ENCODE results near the gene NRCAM. TPM values are rescaled to one million over a fixed set of nuclear protein-coding genes. Genes with fewer than 3 reads are reported as not detected.

Gene NRCAM
- total and polyA plus RNA-seq, 5 donors from 2014 or later, result 0.27 TPM; not detected in 4

DNA sequence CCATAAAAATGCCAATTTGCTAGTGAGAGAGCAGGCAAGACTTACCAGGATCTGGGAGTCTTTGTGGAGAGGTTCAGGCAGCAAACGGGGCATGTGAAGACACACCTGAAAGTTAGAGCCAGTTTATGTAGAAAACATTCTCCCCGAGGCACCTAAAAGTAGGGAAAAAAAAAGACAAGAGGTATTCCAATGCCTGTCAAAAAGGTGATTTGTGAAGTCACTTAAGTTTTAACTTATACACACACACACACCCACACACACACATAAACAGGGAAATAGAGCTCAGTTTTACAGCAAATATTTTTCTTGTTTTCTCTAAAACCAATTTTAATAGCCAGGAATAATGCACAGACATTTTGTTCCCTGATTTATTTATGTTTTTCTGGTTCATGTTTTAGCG lies 326.0 kb downstream of the NRCAM start, which contains the start of gene LAMB4:
Gene LAMB4 (minus strand): TSS at position 101 of the 400 bp plus-strand sequence. CDS start 7,197 bp downstream, outside the sequence.
- Histone ChIP-seq H3K4me3 (ENCODE audit: low read depth, low read length) (no peak within 1 kb of the TSS), H3K27ac (ENCODE audit: insufficient read depth, low read length, poor library complexity, severe bottlenecking) (no peak within 1 kb of the TSS), H3K4me1 (ENCODE audit: control insufficient read depth, insufficient read depth, low read length, poor library complexity, severe bottlenecking) (no peaks in the 10 kb centered on the region), H3K36me3 (ENCODE audit: control insufficient read depth, insufficient read depth, low read length) (no peaks in the 10 kb centered on the region), H3K27me3 (ENCODE audit: control insufficient read depth, insufficient read depth, low read length) (peaks cover under 1% of the 10 kb centered on the region), H3K9me3 (ENCODE audit: control insufficient read depth in 2 of 2, low read length in 2 of 2) (no peaks in the 10 kb centered on the region)
- ATAC-seq (ENCODE audit: low read depth in 2 of 2), result no peak
- Mint-ChIP-seq H3K27ac (no peak within 1 kb of the TSS), H3K4me1 (no peaks in the 10 kb centered on the region), H3K4me3 (no peak within 1 kb of the TSS), H3K36me3 (no peaks in the 10 kb centered on the region), H3K27me3 (peaks cover 6% of the 10 kb centered on the region), H3K9me3 (peaks cover 0 to 3% (median 0%) of the 10 kb centered on the region in 7 donors)
- no peak for DNase-seq

DNA sequence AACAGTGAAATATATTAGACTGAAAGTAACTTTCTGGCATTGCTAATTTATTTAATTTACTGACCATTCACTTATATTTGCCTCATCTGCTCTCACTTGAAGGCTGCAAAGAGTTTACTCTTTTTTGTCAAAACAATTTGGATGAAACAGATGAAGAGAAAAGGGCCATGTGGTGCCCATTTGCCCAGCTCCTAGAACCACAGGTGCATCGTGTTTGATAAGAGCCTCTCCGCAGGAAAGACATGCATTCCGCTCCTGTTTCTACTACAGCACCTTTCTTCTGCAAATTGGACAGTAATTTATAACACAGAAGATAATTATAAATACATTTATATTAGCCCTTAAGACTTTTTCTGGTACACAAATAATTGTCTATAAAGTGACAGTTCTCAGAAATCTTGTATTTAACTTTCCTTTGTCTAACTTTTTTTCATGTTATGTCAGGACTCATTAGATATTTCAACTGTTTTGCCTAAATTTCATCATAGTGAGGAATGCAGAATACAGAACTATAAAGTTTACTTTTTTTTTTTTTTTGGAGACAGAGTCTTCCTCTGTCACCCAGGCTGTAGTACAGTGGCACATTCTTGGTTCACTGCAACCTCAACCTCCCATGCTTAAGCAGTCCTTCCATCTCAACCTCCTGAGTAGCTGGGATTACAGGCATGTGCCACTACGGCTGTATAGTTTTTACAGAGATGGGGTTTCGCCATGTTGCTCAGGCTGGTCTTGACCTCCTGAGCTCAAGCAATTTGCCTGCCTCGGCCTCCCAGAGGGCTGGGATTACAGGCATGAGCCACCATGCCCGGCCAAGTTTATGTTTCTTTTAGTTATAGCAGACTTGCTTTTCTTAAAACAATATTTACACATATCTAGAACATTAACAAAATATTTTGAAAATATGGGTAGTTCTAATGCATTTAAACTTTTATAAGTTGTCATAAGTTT lies 326.9 kb downstream of the NRCAM start:
- no peak for ATAC-seq (ENCODE audit: low read depth in 2 of 2)
- no peaks in the 10 kb centered on the region for H3K27me3 ChIP-seq (ENCODE audit: control insufficient read depth, insufficient read depth, low read length)
- H3K9me3 ChIP-seq (ENCODE audit: control insufficient read depth in 2 of 2, low read length in 2 of 2), result no peaks in the 10 kb centered on the region
- Mint-ChIP-seq H3K27me3 (peaks cover 6% of the 10 kb centered on the region), H3K27ac (no peak overlapping the region), H3K4me1 (no peaks in the 10 kb centered on the region), H3K36me3 (no peaks in the 10 kb centered on the region), H3K9me3 (no peaks in the 10 kb centered on the region), H3K4me3 (no peak overlapping the region)
- H3K27ac ChIP-seq (ENCODE audit: insufficient read depth, low read length, poor library complexity, severe bottlenecking), result no peak overlapping the region
- H3K4me1 ChIP-seq (ENCODE audit: control insufficient read depth, insufficient read depth, low read length, poor library complexity, severe bottlenecking), result no peaks in the 10 kb centered on the region
- no peak for DNase-seq
- no peak overlapping the region for H3K4me3 ChIP-seq (ENCODE audit: low read depth, low read length)
- no peaks in the 10 kb centered on the region for H3K36me3 ChIP-seq (ENCODE audit: control insufficient read depth, insufficient read depth, low read length)

DNA sequence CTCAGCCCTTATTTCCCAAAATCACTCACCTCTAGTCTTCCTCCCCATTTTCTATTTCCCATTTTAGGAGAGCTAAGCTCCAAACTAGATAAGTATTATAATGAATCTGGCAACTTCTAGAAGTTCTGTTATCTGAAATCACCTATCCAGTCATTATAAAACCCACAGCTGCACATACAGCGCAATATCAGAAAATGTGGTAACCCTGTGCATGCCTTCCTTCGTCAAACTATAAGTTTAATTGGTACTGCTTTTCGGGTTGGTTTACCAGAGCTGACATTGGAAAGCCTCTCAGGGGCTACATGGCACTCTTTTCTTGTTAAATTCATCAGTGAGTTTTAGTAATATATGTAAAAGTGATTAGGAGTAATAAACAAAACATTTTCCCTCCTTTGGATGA lies 327.7 kb downstream of the NRCAM start:
- H3K36me3 ChIP-seq (ENCODE audit: control insufficient read depth, insufficient read depth, low read length), result no peaks in the 10 kb centered on the region

DNA sequence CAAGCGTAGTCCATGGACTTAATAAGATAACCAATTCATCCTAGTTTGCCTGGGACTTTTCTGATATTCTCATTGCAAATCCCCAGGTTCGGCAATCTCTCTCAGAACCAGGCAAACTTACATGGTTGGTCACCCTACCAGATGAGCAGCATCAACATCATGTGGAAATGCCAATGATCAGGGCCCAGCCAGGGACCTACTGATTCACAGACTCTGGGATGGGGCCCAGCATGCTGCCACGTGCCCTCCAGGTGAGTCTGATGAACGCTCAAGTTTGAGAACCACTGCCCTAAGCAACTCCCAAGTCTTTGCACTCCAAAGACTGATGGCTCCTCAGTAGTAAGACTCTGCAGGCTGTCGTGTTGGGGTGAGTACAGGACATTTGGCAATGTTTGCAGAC lies 328.8 kb downstream of the NRCAM start:
- no peak overlapping the region for H3K4me3 Mint-ChIP-seq
- DNase-seq (no peak), ATAC-seq (ENCODE audit: low read depth in 2 of 2) (no peak)
- no peaks in the 10 kb centered on the region for H3K36me3 ChIP-seq (ENCODE audit: control insufficient read depth, insufficient read depth, low read length)
- no peaks in the 10 kb centered on the region for H3K4me1 ChIP-seq (ENCODE audit: control insufficient read depth, insufficient read depth, low read length, poor library complexity, severe bottlenecking)
- H3K27me3 Mint-ChIP-seq, result peaks cover 6% of the 10 kb centered on the region
- no peaks in the 10 kb centered on the region for H3K27me3 ChIP-seq (ENCODE audit: control insufficient read depth, insufficient read depth, low read length)
- H3K27ac ChIP-seq (ENCODE audit: insufficient read depth, low read length, poor library complexity, severe bottlenecking), result no peak overlapping the region
- no peak overlapping the region for H3K4me3 ChIP-seq (ENCODE audit: low read depth, low read length)
- no peaks in the 10 kb centered on the region for H3K36me3 Mint-ChIP-seq
- no peaks in the 10 kb centered on the region for H3K9me3 ChIP-seq (ENCODE audit: control insufficient read depth in 2 of 2, low read length in 2 of 2)
- H3K27ac Mint-ChIP-seq, result no peak overlapping the region
- H3K9me3 Mint-ChIP-seq, result no peaks in the 10 kb centered on the region
- no peaks in the 10 kb centered on the region for H3K4me1 Mint-ChIP-seq

More for the DNA sequence above, 327.7 kb downstream of the NRCAM start:
- no peaks in the 10 kb centered on the region for H3K9me3 Mint-ChIP-seq
- peaks cover 6% of the 10 kb centered on the region for H3K27me3 Mint-ChIP-seq
- no peaks in the 10 kb centered on the region for H3K4me1 Mint-ChIP-seq
- H3K4me3 Mint-ChIP-seq, result no peak overlapping the region
- Histone ChIP-seq H3K27me3 (ENCODE audit: control insufficient read depth, insufficient read depth, low read length) (no peaks in the 10 kb centered on the region), H3K27ac (ENCODE audit: insufficient read depth, low read length, poor library complexity, severe bottlenecking) (no peak overlapping the region), H3K9me3 (ENCODE audit: control insufficient read depth in 2 of 2, low read length in 2 of 2) (no peaks in the 10 kb centered on the region), H3K4me1 (ENCODE audit: control insufficient read depth, insufficient read depth, low read length, poor library complexity, severe bottlenecking) (no peaks in the 10 kb centered on the region), H3K4me3 (ENCODE audit: low read depth, low read length) (no peak overlapping the region)
- ATAC-seq (ENCODE audit: low read depth in 2 of 2) (no peak), DNase-seq (no peak)
- no peak overlapping the region for H3K27ac Mint-ChIP-seq
- no peaks in the 10 kb centered on the region for H3K36me3 Mint-ChIP-seq

DNA sequence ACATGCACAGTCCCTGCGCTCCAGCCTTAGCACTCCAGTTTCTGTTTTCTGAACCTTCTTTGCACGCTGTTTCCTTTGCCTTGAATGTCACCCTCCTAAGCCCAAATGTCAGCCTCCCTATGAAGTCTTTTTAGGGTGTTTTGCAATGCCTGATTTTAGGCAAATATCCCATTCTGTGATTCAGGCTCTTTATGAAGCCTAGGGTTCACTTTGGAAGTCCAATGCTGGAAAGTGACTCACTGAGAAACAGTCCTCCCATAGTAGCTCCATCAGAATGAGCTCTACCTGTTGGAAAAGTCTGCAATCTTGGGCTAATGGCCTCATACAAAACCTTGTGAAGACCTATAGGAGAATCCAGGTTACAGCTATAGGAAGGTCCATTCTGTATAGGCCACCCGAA lies 331.4 kb downstream of the NRCAM start:
- Mint-ChIP-seq H3K27ac (no peak overlapping the region), H3K9me3 (no peaks in the 10 kb centered on the region), H3K4me3 (no peak overlapping the region), H3K36me3 (no peaks in the 10 kb centered on the region), H3K4me1 (no peaks in the 10 kb centered on the region), H3K27me3 (no peaks in the 10 kb centered on the region)
- DNase-seq (no peak), ATAC-seq (ENCODE audit: low read depth in 2 of 2) (no peak)
- Histone ChIP-seq H3K4me3 (ENCODE audit: low read depth, low read length) (no peak overlapping the region), H3K27me3 (ENCODE audit: control insufficient read depth, insufficient read depth, low read length) (no peaks in the 10 kb centered on the region), H3K4me1 (ENCODE audit: control insufficient read depth, insufficient read depth, low read length, poor library complexity, severe bottlenecking) (no peaks in the 10 kb centered on the region), H3K27ac (ENCODE audit: insufficient read depth, low read length, poor library complexity, severe bottlenecking) (no peak overlapping the region), H3K36me3 (ENCODE audit: control insufficient read depth, insufficient read depth, low read length) (no peaks in the 10 kb centered on the region), H3K9me3 (ENCODE audit: control insufficient read depth in 2 of 2, low read length in 2 of 2) (no peaks in the 10 kb centered on the region)

DNA sequence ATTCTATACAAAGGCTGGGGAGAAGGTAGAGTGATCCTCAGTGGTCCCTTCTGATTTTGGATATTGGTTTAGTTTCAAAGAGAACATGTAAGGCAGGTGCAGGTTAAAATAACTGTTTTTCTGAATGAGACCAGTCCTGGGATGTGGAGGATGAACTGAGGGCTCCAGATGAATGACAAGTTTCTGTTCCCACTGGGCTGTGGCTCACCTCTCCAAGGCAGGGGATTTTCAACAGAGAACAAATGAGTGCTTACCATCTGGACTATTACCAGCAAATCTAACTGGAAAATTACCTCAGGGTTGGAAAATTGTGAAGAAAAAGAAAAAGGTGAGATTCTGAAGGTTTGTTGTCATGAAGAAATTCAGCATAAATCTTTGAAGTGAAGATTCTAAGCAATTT lies 334.1 kb downstream of the NRCAM start:
- no peak overlapping the region for H3K4me3 ChIP-seq (ENCODE audit: low read depth, low read length)
- H3K27me3 ChIP-seq (ENCODE audit: control insufficient read depth, insufficient read depth, low read length), result no peaks in the 10 kb centered on the region
- H3K9me3 ChIP-seq (ENCODE audit: control insufficient read depth in 2 of 2, low read length in 2 of 2), result no peaks in the 10 kb centered on the region
- Mint-ChIP-seq H3K27me3 (peaks cover 4% of the 10 kb centered on the region), H3K4me3 (no peak overlapping the region), H3K9me3 (peaks cover 0 to 3% (median 0%) of the 10 kb centered on the region in 7 donors), H3K27ac (no peak overlapping the region), H3K4me1 (no peaks in the 10 kb centered on the region), H3K36me3 (no peaks in the 10 kb centered on the region)
- no peaks in the 10 kb centered on the region for H3K4me1 ChIP-seq (ENCODE audit: control insufficient read depth, insufficient read depth, low read length, poor library complexity, severe bottlenecking)
- H3K36me3 ChIP-seq (ENCODE audit: control insufficient read depth, insufficient read depth, low read length), result no peaks in the 10 kb centered on the region
- DNase-seq (no peak), ATAC-seq (ENCODE audit: low read depth in 2 of 2) (no peak)
- H3K27ac ChIP-seq (ENCODE audit: insufficient read depth, low read length, poor library complexity, severe bottlenecking), result no peak overlapping the region

DNA sequence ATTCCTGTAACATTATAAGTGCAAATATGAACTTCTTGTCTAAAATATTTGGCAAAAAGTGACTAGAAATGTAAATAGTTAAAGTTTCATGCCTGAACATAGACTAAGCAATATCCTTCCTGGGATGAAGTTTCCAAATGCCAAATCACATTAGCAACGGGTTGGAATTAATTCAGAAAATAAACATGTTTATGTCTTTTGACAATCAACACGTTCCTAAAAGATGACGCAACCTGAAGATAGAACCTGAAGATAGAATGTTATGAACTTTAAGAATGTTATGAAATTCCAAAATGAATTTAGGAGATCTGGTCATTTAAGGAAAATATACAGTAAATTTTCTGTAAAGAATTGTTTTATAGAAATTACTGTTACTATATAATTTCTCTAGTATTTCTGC lies 335.3 kb downstream of the NRCAM start:
- Histone ChIP-seq H3K27ac (ENCODE audit: insufficient read depth, low read length, poor library complexity, severe bottlenecking) (no peak overlapping the region), H3K4me1 (ENCODE audit: control insufficient read depth, insufficient read depth, low read length, poor library complexity, severe bottlenecking) (no peaks in the 10 kb centered on the region), H3K36me3 (ENCODE audit: control insufficient read depth, insufficient read depth, low read length) (no peaks in the 10 kb centered on the region), H3K27me3 (ENCODE audit: control insufficient read depth, insufficient read depth, low read length) (no peaks in the 10 kb centered on the region), H3K4me3 (ENCODE audit: low read depth, low read length) (no peak overlapping the region), H3K9me3 (ENCODE audit: control insufficient read depth in 2 of 2, low read length in 2 of 2) (no peaks in the 10 kb centered on the region)
- no peaks in the 10 kb centered on the region for H3K4me1 Mint-ChIP-seq
- no peak for DNase-seq
- ATAC-seq (ENCODE audit: low read depth in 2 of 2), result no peak
- peaks cover 0 to 3% (median 0%) of the 10 kb centered on the region in 7 donors for H3K9me3 Mint-ChIP-seq
- H3K4me3 Mint-ChIP-seq, result no peak overlapping the region
- H3K27ac Mint-ChIP-seq, result no peak overlapping the region
- no peaks in the 10 kb centered on the region for H3K36me3 Mint-ChIP-seq
- H3K27me3 Mint-ChIP-seq, result peaks cover 11% of the 10 kb centered on the region

DNA sequence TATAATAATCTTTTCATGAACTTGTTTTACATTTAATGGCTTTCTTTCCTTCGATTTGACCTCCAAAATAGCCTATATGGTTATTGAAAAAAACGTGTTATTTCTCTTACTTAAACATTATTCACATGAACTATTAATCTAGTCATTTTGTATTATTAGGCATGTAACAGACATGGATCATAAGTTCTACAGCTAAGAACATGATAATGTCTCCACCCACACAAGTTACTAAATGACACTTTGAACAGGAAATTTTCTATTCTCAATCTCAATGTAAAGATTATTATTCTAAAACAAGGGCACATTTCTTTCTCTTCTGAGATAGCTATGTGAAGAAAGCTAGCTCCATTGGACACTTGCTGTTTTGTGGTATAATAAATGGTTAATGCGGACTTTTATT lies 336.0 kb downstream of the NRCAM start:
- Mint-ChIP-seq H3K9me3 (peaks cover 0 to 3% (median 0%) of the 10 kb centered on the region in 7 donors), H3K27me3 (peaks cover 11% of the 10 kb centered on the region), H3K4me1 (no peaks in the 10 kb centered on the region), H3K36me3 (no peaks in the 10 kb centered on the region), H3K27ac (no peak overlapping the region), H3K4me3 (no peak overlapping the region)
- DNase-seq, result no peak
- Histone ChIP-seq H3K4me1 (ENCODE audit: control insufficient read depth, insufficient read depth, low read length, poor library complexity, severe bottlenecking) (no peaks in the 10 kb centered on the region), H3K36me3 (ENCODE audit: control insufficient read depth, insufficient read depth, low read length) (no peaks in the 10 kb centered on the region), H3K27me3 (ENCODE audit: control insufficient read depth, insufficient read depth, low read length) (no peaks in the 10 kb centered on the region), H3K9me3 (ENCODE audit: control insufficient read depth in 2 of 2, low read length in 2 of 2) (no peaks in the 10 kb centered on the region), H3K27ac (ENCODE audit: insufficient read depth, low read length, poor library complexity, severe bottlenecking) (no peak overlapping the region), H3K4me3 (ENCODE audit: low read depth, low read length) (no peak overlapping the region)
- ATAC-seq (ENCODE audit: low read depth in 2 of 2), result no peak
